Astrocyte (in vitro differentiated cells and primary cell): ENCODE measurements around the gene RBM22. TPM values are rescaled to one million over a fixed set of nuclear protein-coding genes. Genes with fewer than 3 reads are reported as not detected.
A peak's percentile ranks its signal among the peaks of the same experiment; 100 is the strongest.

Experiments used
- DNase-seq: peaks from one replicate; pipeline ENCODE4 v3.0.0-alpha.2; 2010; ENCODE audit warnings: low read depth
- FAIRE-seq: peaks from 2 replicates; lab custom pipeline; 2011; peaks lifted over from hg19 to GRCh38; lab: Jason Lieb, UNC
- H2AFZ ChIP-seq: 2 replicates; pipeline ENCODE4 v1.6.0; 2012; ENCODE audit warnings: low read depth, low read length, inconsistent platforms
- H3K27ac ChIP-seq: 2 replicates; pipeline ENCODE4 v1.5.1; 2011; ENCODE audit warnings: low read depth, low read length, inconsistent platforms
- H3K27me3 ChIP-seq: 2 replicates; pipeline ENCODE4 v1.6.0; 2011; ENCODE audit warnings: low read length, inconsistent platforms; ENCODE audit not compliant: insufficient read depth
- H3K36me3 ChIP-seq: 2 replicates; pipeline ENCODE4 v1.5.1; 2011; ENCODE audit warnings: low read length, inconsistent platforms; ENCODE audit not compliant: insufficient read depth
- H3K4me1 ChIP-seq: 2 replicates; pipeline ENCODE4 v1.5.1; 2011; ENCODE audit warnings: low read length, inconsistent platforms; ENCODE audit not compliant: insufficient read depth
- H3K4me2 ChIP-seq: 2 replicates; pipeline ENCODE4 v1.6.0; 2012; ENCODE audit warnings: low read length, inconsistent platforms
- H3K4me3 ChIP-seq: 2 replicates; pipeline ENCODE4 v1.5.1; 2011; ENCODE audit warnings: low read depth, mild to moderate bottlenecking, low read length, inconsistent platforms; ENCODE audit not compliant: insufficient read depth
- H3K79me2 ChIP-seq: 2 replicates; pipeline ENCODE4 v1.6.0; 2012; ENCODE audit warnings: mild to moderate bottlenecking, low read length, inconsistent platforms; ENCODE audit not compliant: insufficient read depth
- H3K9ac ChIP-seq: 2 replicates; pipeline ENCODE4 v1.6.0; 2012; ENCODE audit warnings: mild to moderate bottlenecking, low read length, inconsistent platforms
- H3K9me3 ChIP-seq: 2 replicates; pipeline ENCODE4 v1.5.1; 2012; ENCODE audit warnings: low read depth, mild to moderate bottlenecking, low read length, inconsistent platforms; ENCODE audit not compliant: insufficient read depth
- H4K20me1 ChIP-seq: 2 replicates; pipeline ENCODE4 v1.6.0; 2012; ENCODE audit warnings: low read length, inconsistent platforms; ENCODE audit not compliant: insufficient read depth
- H3K27ac Mint-ChIP-seq: one replicate; pipeline ENCODE4 v1.8.0; 2021; ENCODE audit warnings: mild to moderate bottlenecking, mixed read lengths; ENCODE audit not compliant: unreplicated experiment
- H3K27me3 Mint-ChIP-seq: one replicate; pipeline ENCODE4 v1.8.0; 2021; ENCODE audit warnings: low read depth, mixed read lengths; ENCODE audit not compliant: unreplicated experiment
- H3K36me3 Mint-ChIP-seq: one replicate; pipeline ENCODE4 v1.8.0; 2021; ENCODE audit warnings: low read depth, mixed read lengths; ENCODE audit not compliant: unreplicated experiment
- H3K4me1 Mint-ChIP-seq: one replicate; pipeline ENCODE4 v1.8.0; 2021; ENCODE audit warnings: low read depth, mixed read lengths; ENCODE audit not compliant: unreplicated experiment
- H3K4me3 Mint-ChIP-seq: one replicate; pipeline ENCODE4 v1.8.0; 2021; ENCODE audit warnings: mild to moderate bottlenecking, moderate library complexity, mixed read lengths; ENCODE audit not compliant: unreplicated experiment
- H3K9me3 Mint-ChIP-seq: one replicate; pipeline ENCODE4 v1.8.0; 2021; ENCODE audit warnings: mild to moderate bottlenecking, mixed read lengths; ENCODE audit not compliant: unreplicated experiment
- EZH2 ChIP-seq: IDR thresholded peaks from 2 replicates; pipeline ENCODE4 v1.6.1; 2012; ENCODE audit warnings: mild to moderate bottlenecking, low read length, inconsistent platforms; ENCODE audit not compliant: insufficient read depth
- total RNA-seq: library from RNA; stranded (reverse); gene quantifications from 2 replicates; pipeline ENCODE4 v1.2.1, GENCODE V29; 2021
- TF ChIP-seq, protein P1 (sequence below): IDR thresholded peaks from 2 replicates; pipeline ENCODE4 v1.5.1; 2011; ENCODE audit warnings: low read depth, mild to moderate bottlenecking, inconsistent platforms, low read length, moderate library complexity; ENCODE audit not compliant: insufficient read depth

Gene RBM22
- total RNA-seq, 1 donor from 2014 or later: 47.4 TPM

DNA sequence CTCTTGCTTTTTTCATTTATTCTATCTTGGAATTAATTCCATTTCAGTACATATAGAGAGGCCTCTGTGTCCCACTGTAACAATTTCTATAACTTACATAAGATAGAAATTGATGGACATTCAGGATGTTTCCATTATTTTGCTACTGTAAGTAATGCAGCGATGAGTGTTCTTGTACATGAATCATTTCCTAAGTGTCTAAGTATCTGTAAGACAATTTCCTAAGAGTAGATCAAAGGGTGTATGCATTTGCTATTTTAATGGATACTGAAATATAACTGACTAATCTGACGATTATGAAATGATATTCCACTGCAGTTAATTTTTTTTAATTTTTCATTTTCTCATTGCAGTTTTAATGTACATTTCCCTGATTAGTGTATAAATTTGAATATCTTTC is 23.0 kb upstream of the RBM22 start:
- no peak for DNase-seq
- peaks cover 63% of the 10 kb centered on the region for H3K36me3 ChIP-seq

DNA sequence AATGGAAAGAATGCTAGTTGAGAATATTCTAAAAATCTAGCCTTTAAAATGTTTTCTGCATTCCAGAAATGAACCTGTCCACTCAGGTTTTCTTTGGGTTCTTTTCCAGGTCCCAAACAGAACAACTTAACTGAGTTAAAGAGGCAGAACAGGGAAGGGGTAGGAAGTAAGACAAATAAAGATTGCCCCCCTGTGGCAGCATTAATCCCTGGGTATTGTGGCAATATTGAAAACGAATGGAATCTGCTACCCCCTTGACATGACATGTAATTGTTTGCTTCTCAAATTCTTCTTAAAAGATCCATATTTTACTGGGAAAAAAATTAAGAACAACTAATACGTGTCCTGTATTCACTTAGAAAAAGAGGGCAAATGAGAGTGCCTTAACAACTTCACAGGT is 9.3 kb upstream of the RBM22 start:
- Histone ChIP-seq H3K27me3 (no peaks in the 10 kb centered on the region), H3K79me2 (no peaks in the 10 kb centered on the region), H4K20me1 (no peaks in the 10 kb centered on the region), H3K9me3 (no peaks in the 10 kb centered on the region), H3K4me3 (no peak overlapping the region), H3K36me3 (peaks cover 49% of the 10 kb centered on the region), H3K9ac (no peak overlapping the region), H3K27ac (no peak overlapping the region), H3K4me2 (no peak overlapping the region), H3K4me1 (no peaks in the 10 kb centered on the region), H2AFZ (no peak overlapping the region)
- Mint-ChIP-seq H3K27me3 (no peaks in the 10 kb centered on the region), H3K27ac (no peak overlapping the region), H3K4me1 (no peaks in the 10 kb centered on the region), H3K4me3 (no peak overlapping the region), H3K9me3 (no peaks in the 10 kb centered on the region), H3K36me3 (peaks cover 6% of the 10 kb centered on the region)
- no peak for FAIRE-seq
- no peak for DNase-seq
- TF ChIP-seq, protein P1, sequence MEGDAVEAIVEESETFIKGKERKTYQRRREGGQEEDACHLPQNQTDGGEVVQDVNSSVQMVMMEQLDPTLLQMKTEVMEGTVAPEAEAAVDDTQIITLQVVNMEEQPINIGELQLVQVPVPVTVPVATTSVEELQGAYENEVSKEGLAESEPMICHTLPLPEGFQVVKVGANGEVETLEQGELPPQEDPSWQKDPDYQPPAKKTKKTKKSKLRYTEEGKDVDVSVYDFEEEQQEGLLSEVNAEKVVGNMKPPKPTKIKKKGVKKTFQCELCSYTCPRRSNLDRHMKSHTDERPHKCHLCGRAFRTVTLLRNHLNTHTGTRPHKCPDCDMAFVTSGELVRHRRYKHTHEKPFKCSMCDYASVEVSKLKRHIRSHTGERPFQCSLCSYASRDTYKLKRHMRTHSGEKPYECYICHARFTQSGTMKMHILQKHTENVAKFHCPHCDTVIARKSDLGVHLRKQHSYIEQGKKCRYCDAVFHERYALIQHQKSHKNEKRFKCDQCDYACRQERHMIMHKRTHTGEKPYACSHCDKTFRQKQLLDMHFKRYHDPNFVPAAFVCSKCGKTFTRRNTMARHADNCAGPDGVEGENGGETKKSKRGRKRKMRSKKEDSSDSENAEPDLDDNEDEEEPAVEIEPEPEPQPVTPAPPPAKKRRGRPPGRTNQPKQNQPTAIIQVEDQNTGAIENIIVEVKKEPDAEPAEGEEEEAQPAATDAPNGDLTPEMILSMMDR: peak; percentile 27
- TF ChIP-seq EZH2: no peak

More for the DNA sequence above, 23.0 kb upstream of the RBM22 start:
- no peaks in the 10 kb centered on the region for H4K20me1 ChIP-seq
- H3K9ac ChIP-seq: no peak overlapping the region
- Mint-ChIP-seq H3K9me3 (no peaks in the 10 kb centered on the region), H3K36me3 (peaks cover 13% of the 10 kb centered on the region), H3K27me3 (no peaks in the 10 kb centered on the region), H3K27ac (no peak overlapping the region), H3K4me1 (no peaks in the 10 kb centered on the region), H3K4me3 (no peak overlapping the region)
- H3K4me1 ChIP-seq: no peaks in the 10 kb centered on the region
- H3K27ac ChIP-seq: no peak overlapping the region
- H2AFZ ChIP-seq: no peak overlapping the region
- H3K79me2 ChIP-seq: no peaks in the 10 kb centered on the region
- no peak overlapping the region for H3K4me3 ChIP-seq
- no peak overlapping the region for H3K4me2 ChIP-seq
- no peaks in the 10 kb centered on the region for H3K27me3 ChIP-seq
- TF ChIP-seq EZH2: no peak
- TF ChIP-seq, protein P1: no peak
- no peaks in the 10 kb centered on the region for H3K9me3 ChIP-seq
- no peak for FAIRE-seq

DNA sequence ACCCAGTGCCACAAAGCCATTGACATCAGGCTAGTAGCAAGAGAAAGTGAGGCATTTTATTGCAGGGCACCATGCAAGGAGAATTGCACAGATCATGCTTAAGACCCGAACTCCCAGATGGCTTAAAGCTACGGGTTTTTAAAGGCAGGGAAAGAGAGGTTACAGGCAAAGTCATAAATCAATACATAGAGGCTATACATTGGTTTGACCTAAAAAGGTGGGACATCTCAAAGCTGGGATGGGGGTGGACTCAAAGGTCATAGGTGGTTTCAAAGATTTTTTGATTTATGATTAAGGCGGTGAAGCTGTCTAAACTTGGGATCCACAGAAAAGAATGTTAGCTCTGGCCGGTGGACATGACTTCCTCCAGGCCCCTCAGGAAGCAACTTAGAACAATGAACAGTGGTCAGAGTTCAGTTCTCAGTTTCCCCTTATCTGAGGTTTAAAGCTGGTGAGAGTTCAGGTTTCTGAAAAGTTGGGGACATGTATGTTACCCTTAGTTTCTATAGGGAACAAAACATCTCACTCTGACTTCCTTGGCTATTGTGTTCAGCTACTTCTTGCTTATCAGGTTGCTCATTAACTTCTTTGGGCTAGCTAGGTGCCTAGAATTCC is 6.0 kb upstream of the RBM22 start:
- Mint-ChIP-seq H3K27me3 (no peaks in the 10 kb centered on the region), H3K36me3 (peaks cover 6% of the 10 kb centered on the region), H3K4me3 (no peak overlapping the region), H3K4me1 (no peaks in the 10 kb centered on the region), H3K9me3 (no peaks in the 10 kb centered on the region), H3K27ac (no peak overlapping the region)
- Histone ChIP-seq H3K4me3 (no peak overlapping the region), H3K9ac (no peak overlapping the region), H4K20me1 (no peaks in the 10 kb centered on the region), H2AFZ (no peak overlapping the region), H3K79me2 (no peaks in the 10 kb centered on the region), H3K4me1 (no peaks in the 10 kb centered on the region), H3K27ac (no peak overlapping the region), H3K36me3 (peaks cover 33% of the 10 kb centered on the region), H3K9me3 (no peaks in the 10 kb centered on the region), H3K27me3 (no peaks in the 10 kb centered on the region), H3K4me2 (no peak overlapping the region)
- DNase-seq (no peak), FAIRE-seq (no peak)
- no peak for TF ChIP-seq EZH2
- TF ChIP-seq, protein P1: no peak
